ENCODE measurements around the gene CRTC1. TPM values are rescaled to one million over a fixed set of nuclear protein-coding genes. Genes with fewer than 3 reads are reported as not detected.

Gene CRTC1
- total RNA-seq, 2 donors from 2014 or later: 4.0 to 5.8 TPM

DNA sequence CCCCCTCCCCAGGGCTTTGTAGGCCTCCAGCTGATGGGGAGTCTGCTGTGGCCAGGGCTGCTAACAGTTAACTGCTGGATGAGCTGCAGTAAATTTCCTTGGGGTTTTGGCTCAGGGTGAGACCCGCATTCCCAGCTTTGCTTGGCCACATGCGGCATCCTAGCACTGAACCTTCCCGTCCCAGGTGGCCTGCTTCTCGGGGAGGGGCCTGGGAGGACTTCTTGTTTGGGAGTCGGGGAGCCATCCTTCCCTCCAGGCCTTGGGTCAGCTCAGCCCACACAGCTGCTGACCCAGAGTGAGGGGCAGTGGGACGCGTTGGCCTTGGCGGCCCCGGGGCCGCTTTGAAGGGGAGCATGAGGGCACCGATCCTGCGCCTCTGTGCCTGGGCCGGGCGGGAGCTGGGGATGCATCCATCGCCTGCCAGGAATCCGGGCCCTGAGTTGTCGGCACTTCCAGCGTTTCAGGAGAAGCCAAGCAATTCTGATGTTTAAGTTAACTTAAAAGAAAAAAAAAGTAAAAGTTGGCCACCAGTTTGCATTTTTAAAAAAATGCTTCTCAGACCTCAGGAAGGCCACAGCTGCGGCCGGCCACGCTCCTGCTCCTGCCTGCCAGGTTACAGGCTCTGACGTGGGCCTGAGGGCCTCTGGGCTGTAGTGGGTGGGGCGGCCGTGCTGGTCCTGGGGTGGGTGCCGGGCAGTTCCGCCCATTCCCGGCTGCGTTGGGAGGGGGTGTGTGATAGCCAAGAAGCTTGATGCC lies 27.7 kb downstream of the CRTC1 start:
- peak; percentile 70 for DNase-seq (ENCODE audit: low spot score)
- no peaks in the 10 kb centered on the region for H3K36me3 ChIP-seq
- H3K4me1 ChIP-seq: peaks cover 0 to 37% of the 10 kb centered on the region in 2 donors
- H3K9me3 ChIP-seq: no peaks in the 10 kb centered on the region
- H3K27me3 ChIP-seq: no peaks in the 10 kb centered on the region
- no peak overlapping the region for H3K27ac ChIP-seq
- H3K4me3 ChIP-seq: no peak overlapping the region
- TF ChIP-seq, protein P1, sequence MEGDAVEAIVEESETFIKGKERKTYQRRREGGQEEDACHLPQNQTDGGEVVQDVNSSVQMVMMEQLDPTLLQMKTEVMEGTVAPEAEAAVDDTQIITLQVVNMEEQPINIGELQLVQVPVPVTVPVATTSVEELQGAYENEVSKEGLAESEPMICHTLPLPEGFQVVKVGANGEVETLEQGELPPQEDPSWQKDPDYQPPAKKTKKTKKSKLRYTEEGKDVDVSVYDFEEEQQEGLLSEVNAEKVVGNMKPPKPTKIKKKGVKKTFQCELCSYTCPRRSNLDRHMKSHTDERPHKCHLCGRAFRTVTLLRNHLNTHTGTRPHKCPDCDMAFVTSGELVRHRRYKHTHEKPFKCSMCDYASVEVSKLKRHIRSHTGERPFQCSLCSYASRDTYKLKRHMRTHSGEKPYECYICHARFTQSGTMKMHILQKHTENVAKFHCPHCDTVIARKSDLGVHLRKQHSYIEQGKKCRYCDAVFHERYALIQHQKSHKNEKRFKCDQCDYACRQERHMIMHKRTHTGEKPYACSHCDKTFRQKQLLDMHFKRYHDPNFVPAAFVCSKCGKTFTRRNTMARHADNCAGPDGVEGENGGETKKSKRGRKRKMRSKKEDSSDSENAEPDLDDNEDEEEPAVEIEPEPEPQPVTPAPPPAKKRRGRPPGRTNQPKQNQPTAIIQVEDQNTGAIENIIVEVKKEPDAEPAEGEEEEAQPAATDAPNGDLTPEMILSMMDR (IDR thresholded peaks at IDR 0.05): no peak

DNA sequence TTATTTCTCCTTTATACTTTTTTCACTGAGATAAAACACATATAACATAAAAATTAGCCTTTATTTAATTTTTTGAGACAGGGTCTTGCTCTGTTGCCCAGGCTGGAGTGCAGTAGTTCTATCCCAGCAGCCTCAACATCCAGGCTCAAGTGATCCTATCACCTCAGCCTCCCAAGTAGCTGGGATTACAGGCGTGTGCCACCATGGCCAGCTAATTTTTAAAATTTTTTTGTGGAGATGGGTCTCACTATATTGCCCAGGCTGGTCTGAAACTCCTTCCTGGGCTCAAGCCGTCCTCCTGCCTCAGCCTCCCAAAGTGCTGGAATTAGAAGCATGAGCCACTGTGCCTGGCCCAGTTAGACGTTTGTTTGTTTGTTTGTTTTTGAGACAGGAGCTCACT lies 28.4 kb downstream of the CRTC1 start:
- no peaks in the 10 kb centered on the region for H3K9me3 ChIP-seq
- no peak overlapping the region for H3K27ac ChIP-seq
- H3K4me1 ChIP-seq: peaks cover 0 to 37% of the 10 kb centered on the region in 2 donors

DNA sequence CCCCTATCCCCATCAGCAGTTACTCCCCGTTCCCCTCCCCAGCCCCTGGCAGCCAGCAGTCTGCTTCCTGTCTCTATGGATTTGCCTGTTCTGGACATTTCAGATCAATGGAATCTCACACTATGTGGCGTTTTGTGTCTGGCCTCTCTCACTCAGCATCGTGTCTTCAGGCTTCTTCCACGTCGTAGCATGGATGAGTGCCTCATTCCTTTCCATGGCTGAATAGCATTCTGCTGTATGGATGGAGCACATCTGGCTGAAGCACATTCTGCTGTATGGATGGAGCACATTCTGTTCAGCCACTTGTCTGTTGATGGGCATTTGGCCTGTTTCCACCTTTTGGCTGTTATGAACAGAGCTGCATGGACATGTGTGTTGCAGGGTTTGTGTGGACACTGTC lies 29.5 kb downstream of the CRTC1 start:
- Histone ChIP-seq H3K36me3 (no peaks in the 10 kb centered on the region), H3K9me3 (no peaks in the 10 kb centered on the region), H3K27ac (no peak overlapping the region), H3K4me1 (peaks cover 0 to 44% of the 10 kb centered on the region in 2 donors), H3K27me3 (no peaks in the 10 kb centered on the region), H3K4me3 (no peak overlapping the region)
- no peak for DNase-seq (ENCODE audit: low spot score)
- TF ChIP-seq, protein P1 (IDR thresholded peaks at IDR 0.05): no peak

More for the DNA sequence above, 28.4 kb downstream of the CRTC1 start:
- no peak for DNase-seq (ENCODE audit: low spot score)
- Histone ChIP-seq H3K27me3 (no peaks in the 10 kb centered on the region), H3K4me3 (no peak overlapping the region), H3K36me3 (no peaks in the 10 kb centered on the region)
- TF ChIP-seq, protein P1 (IDR thresholded peaks at IDR 0.05): no peak

DNA sequence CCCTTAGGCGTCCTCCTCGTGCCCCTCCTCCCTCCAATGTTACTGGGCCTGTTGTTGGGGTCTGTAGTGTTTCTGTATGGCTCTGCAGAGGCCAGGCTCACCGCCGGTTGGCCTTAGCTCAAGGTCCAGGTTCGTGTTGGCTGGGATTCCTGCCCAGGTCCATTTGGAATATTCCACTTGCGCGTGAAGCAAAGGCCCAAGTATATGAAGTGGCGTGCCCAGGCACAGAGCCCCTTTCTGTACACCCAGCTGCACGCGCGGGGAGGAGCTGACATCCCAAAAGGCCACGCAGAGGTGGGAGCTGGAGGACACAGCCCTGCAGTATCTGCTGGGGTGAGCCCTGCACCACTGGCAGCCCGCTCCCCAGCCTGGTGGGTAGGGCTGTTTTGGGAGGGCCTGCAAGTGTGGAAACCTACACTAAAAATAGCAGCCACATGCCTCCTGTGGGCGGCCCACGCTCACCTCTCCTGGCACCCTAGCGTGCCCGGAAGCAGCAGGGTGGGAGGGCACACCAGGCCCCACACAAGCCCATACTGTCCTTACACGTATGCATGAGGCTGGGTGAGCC lies 30.2 kb downstream of the CRTC1 start:
- no peaks in the 10 kb centered on the region for H3K36me3 ChIP-seq
- peaks cover 0 to 42% of the 10 kb centered on the region in 2 donors for H3K4me1 ChIP-seq

DNA sequence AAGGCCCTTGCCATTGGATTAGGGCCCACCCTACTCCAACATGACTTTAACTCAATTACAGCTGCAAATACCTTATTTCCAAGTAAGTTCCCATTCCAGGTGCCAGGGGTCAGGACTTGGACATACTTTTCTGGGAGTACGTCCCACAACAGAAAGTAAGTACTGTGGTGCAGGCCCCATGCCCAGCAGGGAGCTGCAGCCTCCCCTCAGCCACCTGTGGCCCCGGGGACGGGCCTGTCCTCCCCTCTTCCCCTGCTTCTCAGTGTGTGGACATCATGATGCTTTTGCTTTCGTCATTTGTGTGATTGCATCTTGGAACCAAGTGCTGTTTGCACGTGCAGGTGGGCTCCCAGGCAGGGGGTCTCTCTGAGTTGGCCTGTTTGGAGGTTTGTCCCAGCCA lies 31.9 kb downstream of the CRTC1 start:
- no peaks in the 10 kb centered on the region for H3K36me3 ChIP-seq
- H3K27me3 ChIP-seq: no peaks in the 10 kb centered on the region
- no peak overlapping the region for H3K4me3 ChIP-seq
- H3K9me3 ChIP-seq: no peaks in the 10 kb centered on the region
- no peak for DNase-seq (ENCODE audit: low spot score)
- TF ChIP-seq, protein P1 (IDR thresholded peaks at IDR 0.05): no peak
- H3K4me1 ChIP-seq: peaks cover 0 to 37% of the 10 kb centered on the region in 2 donors
- H3K27ac ChIP-seq: no peak overlapping the region

More for the DNA sequence above, 30.2 kb downstream of the CRTC1 start:
- no peaks in the 10 kb centered on the region for H3K27me3 ChIP-seq
- H3K27ac ChIP-seq: no peak overlapping the region
- no peaks in the 10 kb centered on the region for H3K9me3 ChIP-seq
- TF ChIP-seq, protein P1 (IDR thresholded peaks at IDR 0.05): no peak
- no peak overlapping the region for H3K4me3 ChIP-seq
- DNase-seq (ENCODE audit: low spot score): no peak
